Smooth muscle cell (in vitro differentiated cells): ENCODE results near the gene DARS2. TPM values are rescaled to one million over a fixed set of nuclear protein-coding genes. Genes with fewer than 3 reads are reported as not detected.

Experiments
- DNase-seq: peaks from one replicate; lab custom pipeline; 2025; ENCODE audit not compliant: unreplicated experiment; lab: John Stamatoyannopoulos, UW
- H2AFZ ChIP-seq: fragments of 200-600 bp; sonication (generic); 2 replicates; pipeline ENCODE4 v1.6.0; 2016; ENCODE audit warnings: antibody characterized with exemption, low read depth, mild to moderate bottlenecking
- H3F3A ChIP-seq: fragments of 200-600 bp; sonication (generic); 2 replicates; pipeline ENCODE4 v1.6.0; 2017; ENCODE audit warnings: antibody characterized with exemption, low read depth
- H3K27ac ChIP-seq: fragments of 200-600 bp; sonication (generic); 2 replicates; pipeline ENCODE4 v1.5.1; 2016; ENCODE audit warnings: low read depth, mild to moderate bottlenecking
- H3K27me3 ChIP-seq: fragments of 200-600 bp; sonication (generic); 2 replicates; pipeline ENCODE4 v1.6.1; 2016; ENCODE audit warnings: low read depth, mild to moderate bottlenecking
- H3K36me3 ChIP-seq: fragments of 200-600 bp; sonication (generic); 2 replicates; pipeline ENCODE4 v1.5.1; 2016; ENCODE audit warnings: low read depth
- H3K4me1 ChIP-seq: fragments of 200-600 bp; sonication (generic); 2 replicates; pipeline ENCODE4 v1.5.1; 2016; ENCODE audit warnings: low read depth
- H3K4me2 ChIP-seq: fragments of 200-600 bp; sonication (generic); 2 replicates; pipeline ENCODE4 v1.6.0; 2016; ENCODE audit warnings: mild to moderate bottlenecking
- H3K4me3 ChIP-seq: fragments of 200-600 bp; sonication (generic); 2 replicates; pipeline ENCODE4 v1.5.1; 2016; ENCODE audit warnings: mild to moderate bottlenecking
- H3K79me2 ChIP-seq: fragments of 200-600 bp; sonication (generic); 2 replicates; pipeline ENCODE4 v1.6.0; 2016; ENCODE audit warnings: low read depth, mild to moderate bottlenecking
- H3K9ac ChIP-seq: fragments of 200-600 bp; sonication (generic); 2 replicates; pipeline ENCODE4 v1.6.0; 2016; ENCODE audit warnings: low read depth
- H3K9me3 ChIP-seq: fragments of 200-600 bp; sonication (generic); replicated peaks from 2 replicates; pipeline ENCODE4 v1.5.1; 2016; ENCODE audit warnings: low read depth
- H4K20me1 ChIP-seq: fragments of 200-600 bp; sonication (generic); 2 replicates; pipeline ENCODE4 v1.6.0; 2016; ENCODE audit warnings: low read depth
- CTCF ChIP-seq: fragments of 200-600 bp; sonication (generic); IDR thresholded peaks from 2 replicates; pipeline ENCODE4 v1.5.1; 2017; ENCODE audit warnings: borderline replicate concordance, mild to moderate bottlenecking, antibody characterized with exemption; ENCODE audit not compliant: insufficient read depth, poor library complexity, severe bottlenecking
- WGBS: methylation state at CpG from one replicate; pipeline ENCODE4 v1.1.7; 2016; ENCODE audit warnings: low lambda C conversion rate; 5-methylcytosine and 5-hydroxymethylcytosine counted together
- polyA plus RNA-seq: library from polyadenylated mRNA; unstranded; fragments of >200 nt; fragmentation: Nextera tagmentation; extraction: Ambion mirVana; gene quantifications from 2 replicates; pipeline ENCODE4 v1.2.1, GENCODE V29; 2016
- total RNA-seq: library from RNA; depleted of rRNA; stranded (reverse); fragments of >200 nt; gene quantifications from 2 replicates; pipeline ENCODE4 v1.2.3, GENCODE V29; 2014

DARS2 gene
- total and polyA plus RNA-seq, 2 experiments from 2014 or later: 10.1 to 19.3 TPM

- DNase-seq: no peak
- H3K27ac ChIP-seq: peak overlapping the region; percentile 92
- WGBS: under 1% methylated on average over 25 of the region's 25 CpGs
- H3K4me1 ChIP-seq: peaks cover 16% of the 10 kb centered on the region
- peak overlapping the region; percentile 87 for H3K9ac ChIP-seq
- H3K79me2 ChIP-seq: peaks cover 49% of the 10 kb centered on the region
- H2AFZ ChIP-seq: peak overlapping the region; percentile 91
- no peaks in the 10 kb centered on the region for H3K27me3 ChIP-seq
- H3K4me3 ChIP-seq: peak overlapping the region; percentile 90
- no peaks in the 10 kb centered on the region for H3K36me3 ChIP-seq
- TF ChIP-seq CTCF: no peak
- no peaks in the 10 kb centered on the region for H3F3A ChIP-seq
- H3K4me2 ChIP-seq: peak overlapping the region; percentile 92
- no peaks in the 10 kb centered on the region for H4K20me1 ChIP-seq
- no peaks in the 10 kb centered on the region for H3K9me3 ChIP-seq
Observed at GRCh38 chr1:173823781-173824314, 625 bp upstream of the DARS2 start.

GRCh38 chr1:173827611-173828010 lies 3.1 kb downstream of the DARS2 start:
- H3K36me3 ChIP-seq: no peaks in the 10 kb centered on the region
- H4K20me1 ChIP-seq: no peaks in the 10 kb centered on the region
- no peak for DNase-seq
- H3K27ac ChIP-seq: no peak overlapping the region
- peaks cover 12% of the 10 kb centered on the region for H3K79me2 ChIP-seq
- H3K4me2 ChIP-seq: no peak overlapping the region
- no peak overlapping the region for H3K9ac ChIP-seq
- H3F3A ChIP-seq: no peaks in the 10 kb centered on the region
- no peak overlapping the region for H3K4me3 ChIP-seq
- peaks cover 12% of the 10 kb centered on the region for H3K4me1 ChIP-seq
- 95% methylated on average over 2 of the region's 2 CpGs for WGBS
- H3K9me3 ChIP-seq: no peaks in the 10 kb centered on the region
- no peak for TF ChIP-seq CTCF
- no peak overlapping the region for H2AFZ ChIP-seq
- no peaks in the 10 kb centered on the region for H3K27me3 ChIP-seq

- no peak overlapping the region for H3K4me3 ChIP-seq
- peaks cover 14% of the 10 kb centered on the region for H3K36me3 ChIP-seq
- no peak overlapping the region for H2AFZ ChIP-seq
- H3K4me2 ChIP-seq: no peak overlapping the region
- H3K27ac ChIP-seq: no peak overlapping the region
- no peaks in the 10 kb centered on the region for H3F3A ChIP-seq
- no peaks in the 10 kb centered on the region for H4K20me1 ChIP-seq
- no peaks in the 10 kb centered on the region for H3K79me2 ChIP-seq
- H3K4me1 ChIP-seq: peaks cover 3% of the 10 kb centered on the region
- H3K9ac ChIP-seq: no peak overlapping the region
- DNase-seq: no peak
- no peaks in the 10 kb centered on the region for H3K9me3 ChIP-seq
- WGBS: 100% methylated on average over 1 of the region's 1 CpG
- no peaks in the 10 kb centered on the region for H3K27me3 ChIP-seq
- no peak for TF ChIP-seq CTCF
Observed at GRCh38 chr1:173832748-173833147, 8.3 kb downstream of the DARS2 start.

- Histone ChIP-seq H3K9ac (no peak overlapping the region), H3K4me3 (no peak overlapping the region), H3K79me2 (no peaks in the 10 kb centered on the region), H2AFZ (no peak overlapping the region), H3K4me1 (no peaks in the 10 kb centered on the region), H3K27ac (peak overlapping the region; percentile 63), H3K4me2 (peak overlapping the region; percentile 38), H3K36me3 (no peaks in the 10 kb centered on the region), H3K27me3 (no peaks in the 10 kb centered on the region), H3K9me3 (no peaks in the 10 kb centered on the region), H4K20me1 (no peaks in the 10 kb centered on the region), H3F3A (peaks cover 7% of the 10 kb centered on the region)
- TF ChIP-seq CTCF: no peak
- WGBS: 52% methylated on average over 4 of the region's 4 CpGs
- no peak for DNase-seq
Observed at GRCh38 chr1:173852105-173852504, 27.6 kb downstream of the DARS2 start.
